ENCODE data around the gene AKAP12. TPM values are rescaled to one million over a fixed set of nuclear protein-coding genes. Genes with fewer than 3 reads are reported as not detected.

AKAP12 gene
- polyA plus RNA-seq, 2 of the 4 experiments (the other 2 are of a cell fraction) = 32.1 to 192 TPM

GRCh38 chr6:151243481-151243880 is 3.7 kb downstream of the AKAP12 start:
- TF ChIP-seq ZFP36 (IDR thresholded peaks at IDR 0.05; ENCODE audit: borderline replicate concordance, partially characterized antibody) = no peak
- TF ChIP-seq JUN (IDR thresholded peaks at IDR 0.05) = no peak
- WGBS (ENCODE audit: missing lambda C conversion rate) = 87% methylated on average over 5 of the region's 5 CpGs
- ATAC-seq = no peak
- ChIA-PET CTCF (no interaction called here), POLR2A (no interaction called here)
- H3K27ac ChIP-seq = no peak overlapping the region
- FAIRE-seq = no peak
- H3K4me3 ChIP-seq = no peak overlapping the region
- H3K9me3 ChIP-seq = no peaks in the 10 kb centered on the region
- peaks cover 19% of the 10 kb centered on the region; the same call in 2 of the 3 replicates for H3K4me1 ChIP-seq
- no peak for DNase-seq (ENCODE audit: low read depth in 1 of 2, low spot score in 1 of 2)
- H3K4me2 ChIP-seq = peak overlapping the region; percentile 83; the same call in 1 of the 3 replicates

DNA sequence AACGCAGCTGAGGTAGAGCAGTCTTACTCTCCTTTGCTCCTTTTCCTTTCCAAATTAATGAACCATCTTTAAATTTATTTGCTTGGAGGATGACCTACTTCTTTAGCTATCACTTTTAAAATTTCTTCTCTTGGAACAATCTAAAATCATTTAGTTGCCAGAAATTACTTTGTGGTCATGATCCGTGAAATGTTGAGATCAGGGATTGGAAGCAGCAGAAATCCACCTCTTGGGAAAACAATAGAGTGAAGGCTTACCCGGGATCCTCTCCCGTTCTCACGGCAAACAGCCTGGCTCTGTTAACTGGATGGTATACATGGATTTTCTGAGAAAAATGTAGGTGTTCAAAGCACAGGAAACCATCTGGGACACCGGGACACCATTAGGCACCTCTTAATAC is 7.7 kb downstream of the AKAP12 start:
- peaks cover 5% of the 10 kb centered on the region; the same call in 2 of the 3 replicates for H3K4me1 ChIP-seq

DNA sequence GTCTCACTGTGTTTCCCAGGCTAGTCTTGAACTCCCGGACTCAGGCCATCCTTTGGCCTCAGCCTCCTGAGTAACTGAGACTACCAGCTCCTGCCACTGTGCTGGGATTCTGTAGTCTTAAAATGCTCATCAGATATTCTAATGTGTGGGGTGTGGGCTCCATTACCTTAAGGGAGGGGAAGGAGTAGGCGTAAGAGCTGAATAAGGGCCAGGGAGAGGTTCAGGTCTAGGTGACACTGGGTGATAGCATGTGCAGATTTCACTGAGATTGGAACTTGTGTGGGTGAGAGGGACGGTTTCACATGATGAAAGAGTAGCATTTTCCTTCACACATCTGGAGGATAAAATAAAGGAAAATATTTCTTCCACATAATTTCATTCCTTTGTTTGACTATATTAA is 8.5 kb downstream of the AKAP12 start:
- H3K4me1 ChIP-seq = no peaks in the 10 kb centered on the region
- ATAC-seq (no peak), FAIRE-seq (no peak), DNase-seq (ENCODE audit: low read depth in 1 of 2, low spot score in 1 of 2) (no peak)
- ChIA-PET CTCF (interaction anchor here (0.6 to 1.4 kb wide), 2 partner anchors 41 to 76 kb away, joined by 3 to 4 read pairs; no protein-coding TSS in a partner anchor), POLR2A (no interaction called here)
- H3K4me2 ChIP-seq = no peak overlapping the region
- no peak overlapping the region for H3K4me3 ChIP-seq
- H3K9me3 ChIP-seq = no peaks in the 10 kb centered on the region
- no peak overlapping the region for H3K27ac ChIP-seq
- WGBS (ENCODE audit: missing lambda C conversion rate) = 97% methylated on average over 3 of the region's 3 CpGs
- no peak for TF ChIP-seq FOSB (CRISPR knock-in tag; IDR thresholded peaks at IDR 0.05)

More for the DNA sequence above, 7.7 kb downstream of the AKAP12 start:
- FAIRE-seq = no peak
- ChIA-PET CTCF (interaction anchor here (1.4 kb wide), 1 partner anchor 77 kb away, joined by 4 read pairs; no protein-coding TSS in a partner anchor), POLR2A (no interaction called here)
- no peaks in the 10 kb centered on the region for H3K9me3 ChIP-seq
- no peak overlapping the region for H3K4me3 ChIP-seq
- 92% methylated on average over 6 of the region's 6 CpGs for WGBS (ENCODE audit: missing lambda C conversion rate)
- no peak for ATAC-seq
- no peak for TF ChIP-seq RNF2 (IDR thresholded peaks at IDR 0.05; ENCODE audit: borderline replicate concordance, low read depth)
- TF ChIP-seq ZSCAN20 (CRISPR knock-in tag; IDR thresholded peaks at IDR 0.05) = no peak
- TF ChIP-seq KDM5A (IDR thresholded peaks at IDR 0.05) = no peak
- TF ChIP-seq, protein P1, sequence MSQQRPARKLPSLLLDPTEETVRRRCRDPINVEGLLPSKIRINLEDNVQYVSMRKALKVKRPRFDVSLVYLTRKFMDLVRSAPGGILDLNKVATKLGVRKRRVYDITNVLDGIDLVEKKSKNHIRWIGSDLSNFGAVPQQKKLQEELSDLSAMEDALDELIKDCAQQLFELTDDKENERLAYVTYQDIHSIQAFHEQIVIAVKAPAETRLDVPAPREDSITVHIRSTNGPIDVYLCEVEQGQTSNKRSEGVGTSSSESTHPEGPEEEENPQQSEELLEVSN (IDR thresholded peaks at IDR 0.05; ENCODE audit: borderline replicate concordance, low read depth) = no peak
- TF ChIP-seq ESRRA (IDR thresholded peaks at IDR 0.05; ENCODE audit: borderline replicate concordance, low read length) = no peak
- TF ChIP-seq SREBF2 (IDR thresholded peaks at IDR 0.05) = no peak
- TF ChIP-seq JUN (IDR thresholded peaks at IDR 0.05) = no peak
- no peak for TF ChIP-seq HDAC2 (IDR thresholded peaks at IDR 0.05)
- no peak for TF ChIP-seq MAX (IDR thresholded peaks at IDR 0.05)
- no peak for DNase-seq (ENCODE audit: low read depth in 1 of 2, low spot score in 1 of 2)
- no peak overlapping the region for H3K4me2 ChIP-seq
- no peak overlapping the region for H3K27ac ChIP-seq

DNA sequence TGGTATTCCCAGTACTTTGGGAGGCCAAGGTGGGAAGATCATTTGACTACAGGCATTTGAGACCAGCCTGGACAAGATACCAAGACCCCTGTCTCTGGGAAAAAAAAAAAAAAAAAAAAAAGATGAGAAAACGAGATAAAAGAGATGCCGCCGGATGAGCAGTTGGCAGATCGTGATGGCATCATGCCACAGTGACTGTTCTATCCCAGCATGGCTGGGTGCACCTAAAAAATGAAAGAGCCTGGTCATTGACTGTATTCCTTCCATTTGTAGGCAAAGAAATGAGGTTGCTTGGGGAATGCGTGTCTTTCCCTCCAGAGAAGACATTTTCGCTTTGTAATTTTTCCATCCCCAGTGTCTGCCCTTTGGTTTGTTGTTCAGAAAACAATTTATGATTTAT is 12.9 kb downstream of the AKAP12 start:
- Histone ChIP-seq H3K27ac (no peak overlapping the region), H3K4me3 (no peak overlapping the region), H3K4me1 (peaks cover 21% of the 10 kb centered on the region; the same call in 2 of the 3 replicates), H3K9me3 (no peaks in the 10 kb centered on the region), H3K4me2 (no peak overlapping the region)
- ChIA-PET POLR2A (no interaction called here), CTCF (no interaction called here)
- FAIRE-seq (no peak), DNase-seq (ENCODE audit: low read depth in 1 of 2, low spot score in 1 of 2) (no peak), ATAC-seq (no peak)
- TF ChIP-seq ZSCAN20 (CRISPR knock-in tag; IDR thresholded peaks at IDR 0.05) (no peak), TFCP2L1 (CRISPR knock-in tag; IDR thresholded peaks at IDR 0.05) (no peak), PHF8 (IDR thresholded peaks at IDR 0.05; ENCODE audit: borderline replicate concordance, low read depth) (no peak), RFX5 (IDR thresholded peaks at IDR 0.05) (no peak), USF2 (IDR thresholded peaks at IDR 0.05) (no peak), CEBPB (IDR thresholded peaks at IDR 0.05) (no peak)
- TF ChIP-seq, protein P2, sequence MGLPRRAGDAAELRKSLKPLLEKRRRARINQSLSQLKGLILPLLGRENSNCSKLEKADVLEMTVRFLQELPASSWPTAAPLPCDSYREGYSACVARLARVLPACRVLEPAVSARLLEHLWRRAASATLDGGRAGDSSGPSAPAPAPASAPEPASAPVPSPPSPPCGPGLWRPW (IDR thresholded peaks at IDR 0.05) = no peak
- TF ChIP-seq, protein P3, sequence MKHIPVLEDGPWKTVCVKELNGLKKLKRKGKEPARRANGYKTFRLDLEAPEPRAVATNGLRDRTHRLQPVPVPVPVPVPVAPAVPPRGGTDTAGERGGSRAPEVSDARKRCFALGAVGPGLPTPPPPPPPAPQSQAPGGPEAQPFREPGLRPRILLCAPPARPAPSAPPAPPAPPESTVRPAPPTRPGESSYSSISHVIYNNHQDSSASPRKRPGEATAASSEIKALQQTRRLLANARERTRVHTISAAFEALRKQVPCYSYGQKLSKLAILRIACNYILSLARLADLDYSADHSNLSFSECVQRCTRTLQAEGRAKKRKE (CRISPR knock-in tag; IDR thresholded peaks at IDR 0.05; ENCODE audit: low read depth) = no peak
- WGBS (ENCODE audit: missing lambda C conversion rate) = 88% methylated on average over 6 of the region's 6 CpGs
